Glutamatergic neuron (in vitro differentiated cells): ENCODE measurements around the gene RBM4. TPM values are rescaled to one million over a fixed set of nuclear protein-coding genes. Genes with fewer than 3 reads are reported as not detected.

Experiments used
- DNase-seq: peaks from one replicate; pipeline ENCODE4 v3.0.0; 2022
- H3K27ac Mint-ChIP-seq: one replicate; pipeline ENCODE4 v1.8.0; 2020; ENCODE audit warnings: mild to moderate bottlenecking, mixed read lengths, inconsistent platforms; ENCODE audit not compliant: unreplicated experiment
- H3K27me3 Mint-ChIP-seq: one replicate; pipeline ENCODE4 v1.8.0; 2020; ENCODE audit warnings: mild to moderate bottlenecking, moderate library complexity, mixed read lengths, inconsistent platforms; ENCODE audit not compliant: unreplicated experiment
- H3K36me3 Mint-ChIP-seq: one replicate; pipeline ENCODE4 v1.8.0; 2020; ENCODE audit warnings: mild to moderate bottlenecking, mixed read lengths, inconsistent platforms; ENCODE audit not compliant: unreplicated experiment
- H3K4me1 Mint-ChIP-seq: one replicate; pipeline ENCODE4 v1.8.0; 2020; ENCODE audit warnings: mild to moderate bottlenecking, low read depth, mixed read lengths, inconsistent platforms; ENCODE audit not compliant: unreplicated experiment
- H3K4me3 Mint-ChIP-seq: one replicate; pipeline ENCODE4 v1.8.0; 2020; ENCODE audit warnings: mild to moderate bottlenecking, mixed read lengths, inconsistent platforms; ENCODE audit not compliant: unreplicated experiment
- H3K9me3 Mint-ChIP-seq: one replicate; pipeline ENCODE4 v1.8.0; 2020; ENCODE audit warnings: mild to moderate bottlenecking, moderate library complexity, mixed read lengths, inconsistent platforms; ENCODE audit not compliant: unreplicated experiment
- CTCF ChIP-seq: fragments of 200-600 bp; sonication (generic); IDR thresholded peaks from one replicate; pipeline ENCODE4 v1.5.0; 2021; ENCODE audit not compliant: partially characterized antibody, unreplicated experiment
- total RNA-seq: library from RNA; stranded (reverse); fragmentation: NEBNext Ultra II Directional; extraction: Animal tissue kit (Norgen Biotek cat#: 25700); gene quantifications from one replicate; pipeline ENCODE4 v1.2.1, GENCODE V29; 2021; ENCODE audit not compliant: unreplicated experiment

RBM4 gene
- total RNA-seq, 1 donor from 2014 or later = 244 TPM

DNA sequence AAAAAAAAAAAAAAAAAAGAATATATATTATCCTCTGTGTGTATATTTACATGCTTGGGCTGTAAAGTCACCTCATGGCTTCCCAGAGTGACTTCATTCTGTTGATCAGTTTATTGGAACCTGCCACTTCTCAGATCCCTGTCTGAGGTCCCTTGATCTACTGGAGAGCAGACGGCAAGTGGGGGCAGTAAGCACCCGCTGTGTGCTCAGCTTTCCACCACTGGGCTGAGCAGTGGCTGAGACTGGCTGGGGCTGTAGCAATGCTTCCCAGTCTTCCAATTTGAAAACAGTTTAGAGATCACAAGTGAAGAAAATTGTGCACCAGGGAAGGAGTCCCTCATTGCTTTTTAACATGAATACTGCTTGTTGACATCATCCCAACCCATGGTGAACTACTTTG, 46.1 kb downstream of the RBM4 start:
- Mint-ChIP-seq H3K9me3 (peaks cover 26% of the 10 kb centered on the region), H3K27me3 (peaks cover 18% of the 10 kb centered on the region), H3K36me3 (peaks cover 7% of the 10 kb centered on the region), H3K4me3 (no peak overlapping the region), H3K4me1 (peaks cover 13% of the 10 kb centered on the region), H3K27ac (peak overlapping the region; percentile 83)
- no peak for TF ChIP-seq CTCF
- no peak for DNase-seq

DNA sequence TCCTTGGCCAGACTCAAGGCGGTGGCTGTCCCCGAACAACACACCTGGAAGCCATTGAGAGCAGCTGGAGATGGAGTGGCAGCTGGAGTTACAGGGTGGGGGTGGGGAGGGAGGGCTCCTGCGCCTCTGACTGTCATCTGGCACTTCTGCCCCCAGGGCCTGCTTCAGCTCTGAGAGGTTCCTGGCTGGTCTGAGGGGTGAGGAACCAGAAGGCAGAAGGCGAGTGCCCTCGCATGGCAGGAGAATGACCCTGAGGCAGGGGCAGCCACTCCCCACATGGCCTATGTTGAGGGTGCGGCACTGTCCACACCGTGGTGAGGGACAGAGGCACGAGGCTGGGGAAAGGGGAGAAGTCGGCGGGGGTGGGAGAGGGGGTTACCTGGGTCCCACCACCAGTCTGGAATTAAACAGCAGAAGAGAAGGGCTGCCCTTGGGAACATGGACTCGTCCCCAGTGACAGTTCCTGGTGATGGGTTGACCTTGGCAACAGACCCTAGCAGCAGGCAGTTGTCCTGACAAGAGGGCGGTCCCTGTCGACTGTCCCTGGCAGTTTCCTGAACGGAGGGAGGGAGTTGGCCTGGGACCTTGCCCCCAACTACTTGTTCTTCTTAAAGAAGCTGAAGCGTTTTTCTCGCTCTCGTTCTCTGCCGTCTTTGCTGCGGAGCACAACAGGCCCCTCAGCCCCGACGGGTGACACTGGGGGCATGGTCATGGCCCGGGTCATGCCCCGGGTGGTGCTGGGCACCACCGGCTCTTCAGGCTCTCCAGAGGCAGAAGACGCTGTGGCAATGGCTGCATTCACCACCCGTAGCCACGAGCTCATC, 47.0 kb downstream of the RBM4 start:
- H3K4me3 Mint-ChIP-seq = no peak overlapping the region
- H3K36me3 Mint-ChIP-seq = peaks cover 7% of the 10 kb centered on the region
- DNase-seq = no peak
- H3K27me3 Mint-ChIP-seq = peaks cover 18% of the 10 kb centered on the region
- peaks cover 13% of the 10 kb centered on the region for H3K4me1 Mint-ChIP-seq
- H3K27ac Mint-ChIP-seq = peak overlapping the region; percentile 83
- no peak for TF ChIP-seq CTCF
- H3K9me3 Mint-ChIP-seq = peaks cover 24% of the 10 kb centered on the region

DNA sequence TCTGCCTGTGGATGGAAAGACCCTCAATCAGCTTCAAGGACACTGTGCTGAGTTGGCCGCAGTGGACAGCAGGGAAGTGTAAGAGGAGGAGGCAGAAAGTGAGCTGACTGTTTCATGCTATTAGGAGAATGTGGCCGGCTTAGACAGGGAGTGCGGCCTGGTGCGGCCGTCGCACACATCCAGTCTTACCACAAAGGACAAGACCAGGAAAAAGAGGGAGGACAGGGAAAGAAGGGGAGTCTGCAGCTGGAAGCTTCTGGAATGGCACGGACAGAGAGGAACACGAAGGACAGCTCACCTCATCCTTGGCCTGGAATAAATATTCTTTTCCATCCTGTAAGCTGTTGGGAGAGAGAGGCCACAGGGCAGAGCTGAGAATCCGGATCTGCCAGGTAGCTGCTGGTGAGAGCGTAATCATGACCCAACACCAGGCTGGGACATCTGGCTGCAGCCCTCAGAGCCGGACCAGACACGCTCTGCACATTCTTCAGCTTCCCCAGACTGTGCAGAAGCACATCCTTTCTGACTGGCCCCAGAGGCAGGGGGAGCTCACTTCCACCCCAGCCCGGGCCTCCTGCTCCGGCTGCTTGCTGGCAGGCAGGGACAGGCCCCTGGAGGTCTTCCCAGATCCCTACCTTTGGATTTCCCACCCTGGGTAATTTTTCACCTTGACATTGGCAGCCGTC, 47.7 kb downstream of the RBM4 start:
- peaks cover 7% of the 10 kb centered on the region for H3K36me3 Mint-ChIP-seq
- no peak for TF ChIP-seq CTCF
- peaks cover 18% of the 10 kb centered on the region for H3K27me3 Mint-ChIP-seq
- no peak for DNase-seq
- peaks cover 23% of the 10 kb centered on the region for H3K9me3 Mint-ChIP-seq
- H3K4me3 Mint-ChIP-seq = no peak overlapping the region
- H3K27ac Mint-ChIP-seq = peak overlapping the region; percentile 79
- H3K4me1 Mint-ChIP-seq = peaks cover 13% of the 10 kb centered on the region

GRCh38 chr11:66686801-66687750, 48.6 kb downstream of the RBM4 start:
- Mint-ChIP-seq H3K4me1 (peaks cover 13% of the 10 kb centered on the region), H3K9me3 (peaks cover 20% of the 10 kb centered on the region), H3K27me3 (peaks cover 21% of the 10 kb centered on the region), H3K36me3 (peaks cover 7% of the 10 kb centered on the region), H3K27ac (peak overlapping the region; percentile 70), H3K4me3 (no peak overlapping the region)
- DNase-seq = no peak
- TF ChIP-seq CTCF = no peak
